ENCODE measurements around the gene OR10H2.

The OR10H2 gene

DNA sequence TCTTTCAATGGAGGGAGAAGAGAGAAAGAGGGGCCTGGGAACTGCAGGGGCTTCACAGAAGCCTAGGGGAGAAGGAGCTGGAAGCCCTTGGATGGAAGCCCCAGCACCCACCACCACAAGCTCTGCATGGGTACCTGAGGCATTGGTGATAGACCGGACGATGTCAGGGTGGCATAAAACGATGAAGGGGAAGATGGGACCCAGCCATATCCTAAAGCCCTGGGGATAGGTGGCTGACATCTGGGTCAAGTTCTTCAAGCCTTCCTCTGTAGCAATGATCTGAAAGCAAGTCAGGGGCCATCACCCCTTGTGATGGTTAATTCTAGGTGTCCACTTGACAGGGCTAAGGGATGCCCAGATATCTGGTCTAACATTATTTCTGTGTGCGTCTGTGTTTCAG lies 48.4 kb downstream of the OR10H2 start:
- Histone ChIP-seq H4K20me1 (ENCODE audit: insufficient read depth) (no peaks in the 10 kb centered on the region), H3K27ac (no peak overlapping the region), H3K4me3 (IDR thresholded peaks at IDR 0.05; ENCODE audit: insufficient read depth, low read depth, low read length) (no peak overlapping the region), H3K9ac (no peak overlapping the region), H2AFZ (ENCODE audit: low read depth) (no peak overlapping the region), H3K4me2 (no peak overlapping the region), H3K79me2 (ENCODE audit: insufficient read depth, low read depth) (no peaks in the 10 kb centered on the region), H3K4me1 (ENCODE audit: low read depth, poor library complexity, severe bottlenecking) (no peaks in the 10 kb centered on the region), H3K36me3 (ENCODE audit: insufficient read depth) (no peaks in the 10 kb centered on the region), H3K27me3 (ENCODE audit: insufficient read depth, low read depth) (no peaks in the 10 kb centered on the region)
- TF ChIP-seq, protein P1, sequence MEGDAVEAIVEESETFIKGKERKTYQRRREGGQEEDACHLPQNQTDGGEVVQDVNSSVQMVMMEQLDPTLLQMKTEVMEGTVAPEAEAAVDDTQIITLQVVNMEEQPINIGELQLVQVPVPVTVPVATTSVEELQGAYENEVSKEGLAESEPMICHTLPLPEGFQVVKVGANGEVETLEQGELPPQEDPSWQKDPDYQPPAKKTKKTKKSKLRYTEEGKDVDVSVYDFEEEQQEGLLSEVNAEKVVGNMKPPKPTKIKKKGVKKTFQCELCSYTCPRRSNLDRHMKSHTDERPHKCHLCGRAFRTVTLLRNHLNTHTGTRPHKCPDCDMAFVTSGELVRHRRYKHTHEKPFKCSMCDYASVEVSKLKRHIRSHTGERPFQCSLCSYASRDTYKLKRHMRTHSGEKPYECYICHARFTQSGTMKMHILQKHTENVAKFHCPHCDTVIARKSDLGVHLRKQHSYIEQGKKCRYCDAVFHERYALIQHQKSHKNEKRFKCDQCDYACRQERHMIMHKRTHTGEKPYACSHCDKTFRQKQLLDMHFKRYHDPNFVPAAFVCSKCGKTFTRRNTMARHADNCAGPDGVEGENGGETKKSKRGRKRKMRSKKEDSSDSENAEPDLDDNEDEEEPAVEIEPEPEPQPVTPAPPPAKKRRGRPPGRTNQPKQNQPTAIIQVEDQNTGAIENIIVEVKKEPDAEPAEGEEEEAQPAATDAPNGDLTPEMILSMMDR (conservative IDR thresholded peaks at IDR 0.05; ENCODE audit: low read depth, low read length): no peak

DNA sequence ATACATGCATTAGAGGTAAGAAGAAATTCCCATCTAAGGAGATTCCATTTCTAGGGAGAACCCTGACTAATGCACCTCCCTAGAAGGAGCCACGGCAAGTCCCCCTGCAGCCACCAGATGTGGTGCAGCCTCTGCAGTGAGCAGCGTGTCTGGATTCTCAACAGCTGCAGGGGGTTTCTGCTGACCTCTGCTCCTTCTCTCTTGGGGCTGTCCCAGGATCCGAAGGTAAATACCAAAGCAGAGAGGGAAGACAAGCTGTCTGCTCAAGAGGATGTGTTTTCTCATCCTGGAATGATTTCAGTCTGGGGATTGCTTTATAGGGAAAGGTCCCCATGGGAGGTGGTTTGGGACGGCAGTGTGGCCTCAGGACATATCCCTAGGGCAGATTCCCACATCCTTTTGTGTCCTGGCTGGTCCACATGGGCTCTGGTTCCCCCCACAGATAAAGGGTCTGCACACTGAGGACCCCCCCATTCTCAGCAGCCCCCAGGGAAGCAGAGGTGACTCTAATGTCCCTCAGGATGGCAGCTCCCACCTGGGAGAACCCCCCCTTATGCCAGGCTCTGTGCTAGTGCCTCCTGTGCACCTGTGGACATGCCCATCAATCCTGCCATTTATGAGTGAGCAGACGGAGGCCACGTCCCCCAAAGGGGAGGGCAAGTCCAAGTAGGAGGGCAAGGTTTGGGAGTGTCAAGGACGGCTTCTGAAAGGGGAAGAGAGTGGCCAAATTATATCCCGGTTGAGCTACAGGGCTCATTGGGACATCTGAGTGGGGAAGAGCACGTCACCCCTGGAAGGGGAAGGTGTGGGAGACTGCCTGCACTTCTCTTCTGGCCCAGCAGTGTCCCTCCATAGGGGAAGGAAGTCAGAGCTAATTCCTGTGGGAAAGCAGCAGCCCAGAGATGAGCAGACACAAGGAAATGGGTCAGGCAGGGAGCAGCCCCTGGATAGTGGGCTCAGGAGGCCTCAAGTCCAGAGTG lies 49.5 kb downstream of the OR10H2 start:
- Histone ChIP-seq H4K20me1 (ENCODE audit: insufficient read depth) (no peaks in the 10 kb centered on the region), H3K36me3 (ENCODE audit: insufficient read depth) (no peaks in the 10 kb centered on the region), H3K79me2 (ENCODE audit: insufficient read depth, low read depth) (no peaks in the 10 kb centered on the region), H3K4me1 (ENCODE audit: low read depth, poor library complexity, severe bottlenecking) (no peaks in the 10 kb centered on the region), H3K4me2 (no peak overlapping the region), H3K4me3 (IDR thresholded peaks at IDR 0.05; ENCODE audit: insufficient read depth, low read depth, low read length) (no peak overlapping the region), H3K27me3 (ENCODE audit: insufficient read depth, low read depth) (no peaks in the 10 kb centered on the region), H3K27ac (no peak overlapping the region), H2AFZ (ENCODE audit: low read depth) (no peak overlapping the region), H3K9ac (no peak overlapping the region)
- TF ChIP-seq, protein P1 (conservative IDR thresholded peaks at IDR 0.05; ENCODE audit: low read depth, low read length): no peak
